ENCODE data around the gene MRPL57. TPM values are rescaled to one million over a fixed set of nuclear protein-coding genes. Genes with fewer than 3 reads are reported as not detected.

The MRPL57 gene
- 8.0 and 12.3 TPM in 2 replicates for total RNA-seq

DNA sequence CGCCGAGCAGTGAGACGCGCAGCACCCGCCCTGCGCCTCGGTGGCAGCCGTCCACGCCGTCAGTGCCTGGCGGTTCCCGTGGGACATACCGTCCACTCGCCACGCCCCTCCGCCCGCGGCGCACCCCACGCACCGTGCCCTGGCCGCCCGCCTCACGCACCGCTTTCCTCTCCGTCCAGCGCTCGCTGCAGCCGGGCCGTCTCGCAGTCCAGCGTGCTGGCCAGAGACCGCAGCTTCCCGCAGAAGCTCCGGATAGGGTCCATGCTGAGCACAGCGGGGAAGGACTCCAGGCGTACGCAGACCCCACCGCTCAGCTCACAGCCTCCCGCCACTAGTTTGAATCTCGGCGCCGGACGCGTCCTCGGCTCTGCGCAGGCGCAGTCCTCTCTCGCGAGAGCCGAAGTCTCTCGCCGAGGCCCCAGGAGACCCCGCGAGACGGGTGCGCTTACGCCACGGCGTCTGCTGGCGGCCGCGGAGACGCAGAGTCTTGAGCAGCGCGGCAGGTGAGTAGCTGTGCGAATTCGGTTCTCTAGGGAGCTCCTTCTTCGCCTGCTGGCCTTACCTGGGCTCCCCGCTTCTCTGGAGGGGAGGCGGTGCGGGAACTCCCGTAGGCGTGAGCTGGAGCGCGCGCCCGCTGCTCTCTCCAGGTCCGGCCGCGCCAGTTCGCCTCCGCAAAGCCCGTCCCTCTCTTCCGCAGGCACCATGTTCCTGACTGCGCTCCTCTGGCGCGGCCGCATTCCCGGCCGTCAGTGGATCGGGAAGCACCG, at the start of gene MRPL57, which contains the start of gene SKA3:
Gene MRPL57, plus strand, starts transcription at position 444 of the 767 bp plus-strand sequence. Its CDS starts 259 bp downstream, at position 703.
Gene SKA3, minus strand, starts transcription at position 338 of the 767 bp plus-strand sequence. Its CDS starts 75 bp downstream, at position 263.

Small RNAs within 50 kb of the gene (small RNA-seq; reads per million reads assigned to genes)
- gene AL158032.1: not detected
- gene RF00086: not detected

Other genes with a start within 250 kb of the MRPL57 start
- 43.8 and 53.4 TPM in 2 replicates for gene LATS2, start 115.1 kb upstream of the MRPL57 start, total RNA-seq
- gene SAP18, start 36.5 kb upstream of the MRPL57 start, total RNA-seq: 22.4 and 23.1 TPM in 2 replicates
- 15.3 and 18.2 TPM in 2 replicates for gene SKA3, start 106 bp upstream of the MRPL57 start, total RNA-seq